Motor neuron (in vitro differentiated cells): Measurements from ENCODE around the gene TTLL8. TPM values are rescaled to one million over a fixed set of nuclear protein-coding genes. Genes with fewer than 3 reads are reported as not detected.
"Not testable (repeated sequence)": the region's sequence is repeated elsewhere in the genome, so short reads cannot be mapped to it uniquely, and the experiment has no call there.

Source experiments
- ATAC-seq, 8 experiments: fragments of 200-7000 bp; cut with Tn5 transposase; replicated peaks in 6 of 8; 2 replicates each; pipeline ENCODE4 v1.8.0; 2021; ENCODE audit warnings: mild to moderate bottlenecking in 8 of 8, moderate library complexity in 8 of 8
- H3K27ac ChIP-seq, 2 donors: fragments of 250-450 bp; sonication (Bioruptor Pico); 2 replicates each; pipeline ENCODE4 v1.9.0; 2021; ENCODE audit warnings: antibody characterized with exemption in 2 of 2, mild to moderate bottlenecking in 2 of 2, moderate library complexity in 1 of 2
- H3K4me1 ChIP-seq, 2 donors: fragments of 250-450 bp; sonication (Bioruptor Pico); replicated peaks in 1 of 2; 2 replicates each; pipeline ENCODE4 v1.6.1; 2021; ENCODE audit warnings: antibody characterized with exemption in 2 of 2, mild to moderate bottlenecking in 2 of 2, moderate library complexity in 1 of 2
- H3K4me3 ChIP-seq, 5 donors: fragments of 250-450 bp; sonication (Bioruptor Pico); 2 replicates each; pipeline ENCODE4 v1.9.0; 2021; ENCODE audit warnings: antibody characterized with exemption in 5 of 5, mild to moderate bottlenecking in 5 of 5, moderate library complexity in 4 of 5
- WGBS, 10 experiments: fragments of 450-650 bp; shearing (Covaris generic); methylation state at CpG; one replicate each; pipeline ENCODE4 v1.0.0; 2022; 5-methylcytosine and 5-hydroxymethylcytosine counted together
- in situ Hi-C, 9 experiments: fragments of 400-800 bp; cut with MboI; loops; one replicate each; pipeline ENCODE4 v1.15.0; 2021; ENCODE audit warnings: low sequenced_read_pairs in 9 of 9, low pct_unique_long_range_greater_than_20kb in 2 of 9; ENCODE audit not compliant: unreplicated experiment in 9 of 9
- total RNA-seq, 8 experiments: library from RNA; unstranded; fragments of 300-600 nt; gene quantifications; 2 replicates each; pipeline versions ENCODE4 v1.2.3 to v1.2.4, GENCODE V29; 2022

The TTLL8 gene
- total RNA-seq, 8 experiments from 2014 or later = 0.09 to 0.17 TPM; not detected in 6

- in situ Hi-C loops = no loop called here
- no peak for ATAC-seq
- H3K27ac ChIP-seq = no peak overlapping the region
- no peaks in the 10 kb centered on the region for H3K4me1 ChIP-seq
- WGBS, 10 experiments = 67 to 100% (median 89%) methylated on average over 3 to 9 of the region's 12 CpGs; no CpG with 5 or more reads in 3 of the 10 experiments
- no peak overlapping the region for H3K4me3 ChIP-seq
Measured at GRCh38 chr22:50088096-50088495, 30.0 kb upstream of the TTLL8 start.

GRCh38 chr22:50087646-50088045 is 29.5 kb upstream of the TTLL8 start:
- Histone ChIP-seq H3K27ac (no peak overlapping the region), H3K4me3 (no peak overlapping the region), H3K4me1 (no peaks in the 10 kb centered on the region)
- ATAC-seq = no peak
- 60 to 95% (median 88%) methylated on average over 1 to 7 of the region's 12 CpGs; no CpG with 5 or more reads in 5 of the 10 experiments for WGBS, 10 experiments
- in situ Hi-C loops = no loop called here

GRCh38 chr22:50086975-50087374 is 28.9 kb upstream of the TTLL8 start:
- ATAC-seq, H3K4me1 ChIP-seq, in situ Hi-C loops, H3K4me3 ChIP-seq, H3K27ac ChIP-seq: not testable (repeated sequence)
- WGBS, 10 experiments = 56 to 100% (median 93%) methylated on average over 1 to 4 of the region's 4 CpGs; no CpG with 5 or more reads in 5 of the 10 experiments

- no peak overlapping the region for H3K27ac ChIP-seq
Measured at GRCh38 chr22:50086526-50086925, 28.4 kb upstream of the TTLL8 start.

GRCh38 chr22:50085211-50085972 is 27.3 kb upstream of the TTLL8 start, which contains the start of gene MLC1:
Gene MLC1 (minus strand): TSS chr22:50085426. CDS start chr22:50084902, 524 bp downstream.
- no peaks in the 10 kb centered on the region for H3K4me1 ChIP-seq
- in situ Hi-C loops = no loop called here
- ATAC-seq = peak in 2 of 8 experiments; percentile 50 to 59
- 26 to 94% (median 41%) methylated on average over 4 to 28 of the region's 29 CpGs for WGBS, 10 experiments
- no peak within 1 kb of the TSS for H3K4me3 ChIP-seq
- peak within 1 kb of the TSS in 1 of 2 donors; percentile 54 for H3K27ac ChIP-seq

More at GRCh38 chr22:50086526-50086925, 28.4 kb upstream of the TTLL8 start:
- no peak for ATAC-seq
- no peak overlapping the region for H3K4me3 ChIP-seq
- WGBS, 10 experiments = 30 to 89% (median 72%) methylated on average over 2 to 5 of the region's 5 CpGs
- in situ Hi-C loops = no loop called here
- no peaks in the 10 kb centered on the region for H3K4me1 ChIP-seq

- in situ Hi-C loops = no loop called here
- no peak overlapping the region for H3K27ac ChIP-seq
- WGBS, 10 experiments = 61 to 93% (median 82%) methylated on average over 2 to 10 of the region's 16 CpGs; no CpG with 5 or more reads in 5 of the 10 experiments
- ATAC-seq = no peak
- H3K4me1 ChIP-seq = no peaks in the 10 kb centered on the region
- no peak overlapping the region for H3K4me3 ChIP-seq
Measured at GRCh38 chr22:50084614-50085021, 26.5 kb upstream of the TTLL8 start.

- Histone ChIP-seq H3K4me3 (no peak overlapping the region), H3K27ac (no peak overlapping the region), H3K4me1 (no peaks in the 10 kb centered on the region)
- peak in 4 of 8 experiments; percentile 26 to 65 (median 46) for ATAC-seq
- WGBS, 10 experiments = 13 to 100% (median 89%) methylated on average over 1 to 4 of the region's 10 CpGs; no CpG with 5 or more reads in 7 of the 10 experiments
- in situ Hi-C loops = no loop called here
Measured at GRCh38 chr22:50084080-50084477, 26.0 kb upstream of the TTLL8 start.

GRCh38 chr22:50083462-50084079 is 25.5 kb upstream of the TTLL8 start:
- in situ Hi-C loops = no loop called here
- WGBS, 10 experiments = 0 to 88% (median 65%) methylated on average over 1 to 3 of the region's 18 CpGs; no CpG with 5 or more reads in 4 of the 10 experiments
- Histone ChIP-seq H3K4me3 (no peak overlapping the region), H3K4me1 (no peaks in the 10 kb centered on the region), H3K27ac (no peak overlapping the region)
- ATAC-seq = peak in 3 of 8 experiments; percentile 8 to 33 (median 9)

GRCh38 chr22:50082961-50083461 is 24.9 kb upstream of the TTLL8 start:
- in situ Hi-C loops = no loop called here
- H3K4me1 ChIP-seq = no peaks in the 10 kb centered on the region
- no peak overlapping the region for H3K27ac ChIP-seq
- no peak overlapping the region for H3K4me3 ChIP-seq
- 20 to 93% (median 83%) methylated on average over 1 to 5 of the region's 21 CpGs; no CpG with 5 or more reads in 5 of the 10 experiments for WGBS, 10 experiments
- ATAC-seq = no peak

- in situ Hi-C loops = no loop called here
- H3K4me3 ChIP-seq = no peak overlapping the region
- no peaks in the 10 kb centered on the region for H3K4me1 ChIP-seq
- no peak overlapping the region for H3K27ac ChIP-seq
- ATAC-seq = no peak
- WGBS, 10 experiments = 58 to 100% (median 90%) methylated on average over 1 to 5 of the region's 18 CpGs; no CpG with 5 or more reads in 5 of the 10 experiments
Measured at GRCh38 chr22:50082197-50082715, 24.2 kb upstream of the TTLL8 start.

- no peaks in the 10 kb centered on the region for H3K4me1 ChIP-seq
- H3K4me3 ChIP-seq = no peak overlapping the region
- ATAC-seq = no peak
- 73 to 80% methylated on average over 1 to 5 of the region's 27 CpGs; no CpG with 5 or more reads in 8 of the 10 experiments for WGBS, 10 experiments
- in situ Hi-C loops = no loop called here
- H3K27ac ChIP-seq = no peak overlapping the region
Measured at GRCh38 chr22:50081426-50082196, 23.5 kb upstream of the TTLL8 start.

GRCh38 chr22:50080077-50080465 is 22.0 kb upstream of the TTLL8 start:
- ATAC-seq = peak in 1 of 8 experiments; percentile 37
- in situ Hi-C loops = no loop called here
- 40 to 100% (median 70%) methylated on average over 1 to 6 of the region's 13 CpGs; no CpG with 5 or more reads in 4 of the 10 experiments for WGBS, 10 experiments
- Histone ChIP-seq H3K4me3 (no peak overlapping the region), H3K4me1 (peaks cover 0 to 3% of the 10 kb centered on the region in 2 donors), H3K27ac (no peak overlapping the region)
